Suppressor macrophage treated with lipopolysaccharide for 4 hours (primary cell): ENCODE measurements around the gene CSRNP2.
"Not testable (repeated sequence)": the region's sequence is repeated elsewhere in the genome, so short reads cannot be mapped to it uniquely, and the experiment has no call there.

Experiments
- DNase-seq: peaks from one replicate; pipeline ENCODE4 v3.0.0-alpha.2; 2020

Gene CSRNP2

GRCh38 chr12:51025836-51026638, 57.4 kb downstream of the CSRNP2 start, which contains the start of gene SLC11A2:
TSS of gene SLC11A2 (minus strand) at chr12:51026384. CDS start at chr12:51010728, 15,656 bp downstream.
- peak; percentile 98 for DNase-seq

DNA sequence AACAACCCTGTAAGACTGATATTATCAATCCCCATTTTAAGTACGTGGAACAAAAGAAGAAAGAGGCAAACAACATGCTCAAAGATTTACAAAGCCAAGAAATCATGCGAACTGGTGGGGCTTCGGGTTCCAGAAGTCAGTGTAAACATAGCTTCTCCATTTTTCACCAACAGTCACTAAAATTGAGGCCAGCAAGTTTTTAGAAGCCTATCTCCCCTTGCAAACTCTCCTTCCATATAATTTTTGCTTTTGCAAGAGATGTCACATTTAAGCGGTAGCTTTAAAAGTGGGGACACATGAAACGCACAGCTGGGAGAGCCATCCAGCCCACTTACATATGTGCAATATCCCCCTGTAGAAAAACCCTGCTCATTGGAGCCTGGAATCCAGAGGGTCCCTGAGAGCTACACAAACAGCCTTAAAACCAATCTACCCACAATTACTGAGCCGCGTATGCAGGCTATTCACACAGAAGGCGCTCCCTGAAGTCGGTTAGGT, 58.0 kb downstream of the CSRNP2 start:
- DNase-seq, result peak; percentile 41

DNA sequence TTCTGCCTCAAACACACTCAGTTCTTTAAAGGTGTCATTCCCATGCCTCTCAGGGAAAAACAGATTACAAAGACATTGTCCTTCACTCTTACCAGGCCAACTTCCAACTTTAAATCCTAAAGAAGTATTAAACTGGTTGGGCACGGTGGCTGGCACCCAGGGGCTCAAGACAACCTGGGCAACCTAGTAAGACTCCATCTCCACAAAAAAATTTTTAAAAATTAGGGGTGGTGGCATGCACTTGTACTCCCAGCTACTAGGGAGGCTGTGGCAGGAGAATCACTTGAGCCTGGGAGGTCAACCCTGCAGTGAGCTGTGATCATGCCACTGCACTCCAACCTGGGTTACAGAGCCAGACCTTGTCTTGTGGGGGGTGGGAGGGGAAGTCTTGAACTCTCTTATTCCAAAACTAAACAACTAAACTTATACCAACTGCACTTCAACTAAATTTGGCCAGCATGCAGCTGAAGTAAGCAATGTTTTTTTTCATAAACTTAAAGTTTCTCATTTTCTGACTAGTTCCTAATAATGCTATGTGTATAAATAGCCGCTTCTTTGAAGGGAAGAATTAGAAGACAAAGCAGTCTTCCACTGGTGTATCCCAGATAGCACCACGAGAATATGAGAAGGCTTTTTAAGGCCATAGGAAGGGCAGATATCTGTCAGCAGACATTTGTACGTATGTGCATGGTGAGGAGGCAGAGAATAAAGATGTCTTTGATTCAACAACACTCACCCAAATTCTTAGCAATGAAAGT, 59.6 kb downstream of the CSRNP2 start:
- DNase-seq, result no peak

DNA sequence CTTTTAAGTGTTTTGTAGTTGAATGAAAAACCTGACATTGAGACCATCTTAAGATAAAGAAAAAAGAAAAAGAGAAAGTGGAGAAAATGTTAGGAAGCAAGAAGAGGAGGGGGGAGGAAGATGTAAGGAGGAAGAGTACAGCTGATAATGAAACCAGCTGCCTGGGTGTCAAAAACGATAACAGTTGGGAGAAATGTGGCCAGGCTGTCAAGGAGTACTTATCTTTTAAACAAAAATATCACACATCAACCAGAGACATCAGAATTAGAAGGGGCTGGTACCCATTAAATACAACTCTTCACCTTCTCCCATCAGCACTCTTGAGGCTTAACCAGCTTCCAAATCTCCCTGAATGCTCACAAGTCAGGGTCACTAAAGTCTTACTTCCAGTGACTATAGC, 61.7 kb downstream of the CSRNP2 start:
- DNase-seq, result peak; percentile 47

- DNase-seq, result no peak
Measured at GRCh38 chr12:51020448-51021182, 62.8 kb downstream of the CSRNP2 start.

DNA sequence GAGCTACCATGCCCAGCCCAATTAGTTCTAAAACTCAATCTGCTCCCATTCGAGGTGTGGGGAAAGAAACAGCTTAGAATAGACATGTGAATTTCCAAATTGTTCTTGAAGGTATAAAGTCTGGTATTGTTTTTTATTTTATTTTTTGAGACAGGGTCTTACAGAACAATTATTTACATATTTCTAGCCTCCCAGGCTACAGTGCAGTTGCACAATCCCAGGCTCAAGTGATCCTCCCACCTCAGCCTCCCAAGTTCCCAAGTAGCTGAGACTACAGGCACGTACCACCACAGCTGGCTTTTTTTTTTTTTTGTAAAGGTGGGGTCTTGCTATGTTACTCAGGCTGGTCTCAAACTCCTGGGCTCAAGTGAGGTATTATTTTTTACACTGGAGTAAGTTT, 63.5 kb downstream of the CSRNP2 start:
- DNase-seq, result peak; percentile 19

GRCh38 chr12:51018956-51019355, 64.4 kb downstream of the CSRNP2 start:
- DNase-seq, result no peak

DNA sequence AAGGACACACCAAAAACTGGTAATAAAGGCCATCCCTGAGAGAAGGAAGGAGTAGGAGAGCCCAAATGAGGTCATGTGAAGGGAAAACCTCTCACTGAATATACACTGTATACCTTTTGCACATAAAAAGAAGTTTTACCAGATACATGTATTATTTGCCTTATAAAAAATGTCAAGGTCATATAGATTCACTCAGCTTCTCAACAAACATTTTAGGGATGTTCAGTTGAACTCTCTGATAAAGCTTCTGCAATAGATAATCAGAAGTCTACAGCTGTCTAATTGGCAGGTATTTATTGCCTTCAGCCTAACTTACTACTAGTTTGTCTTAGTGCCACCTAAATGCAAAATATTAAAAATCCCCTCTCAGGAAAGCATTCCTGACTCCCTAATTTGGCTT, 65.9 kb downstream of the CSRNP2 start:
- DNase-seq, result no peak

DNA sequence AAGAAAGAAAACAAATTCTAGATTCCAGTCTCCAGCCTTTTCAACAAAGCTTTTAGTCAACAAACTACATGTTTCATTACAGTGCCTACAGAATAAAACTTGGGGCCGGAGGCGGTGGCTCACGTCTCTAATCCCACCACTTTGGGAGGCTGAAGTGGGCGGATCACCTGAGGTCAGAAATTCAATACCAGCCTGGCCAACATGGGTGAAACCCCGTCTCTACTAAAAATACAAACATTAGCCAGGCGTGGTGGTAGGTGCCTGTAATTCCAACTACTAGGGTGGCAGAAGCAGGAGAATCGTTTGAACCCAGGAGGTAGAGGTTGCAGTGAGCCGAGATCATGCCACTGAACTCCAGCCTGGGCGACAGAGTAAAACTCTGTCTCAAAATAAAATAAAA, 68.9 kb downstream of the CSRNP2 start:
- not testable (repeated sequence) for DNase-seq

DNA sequence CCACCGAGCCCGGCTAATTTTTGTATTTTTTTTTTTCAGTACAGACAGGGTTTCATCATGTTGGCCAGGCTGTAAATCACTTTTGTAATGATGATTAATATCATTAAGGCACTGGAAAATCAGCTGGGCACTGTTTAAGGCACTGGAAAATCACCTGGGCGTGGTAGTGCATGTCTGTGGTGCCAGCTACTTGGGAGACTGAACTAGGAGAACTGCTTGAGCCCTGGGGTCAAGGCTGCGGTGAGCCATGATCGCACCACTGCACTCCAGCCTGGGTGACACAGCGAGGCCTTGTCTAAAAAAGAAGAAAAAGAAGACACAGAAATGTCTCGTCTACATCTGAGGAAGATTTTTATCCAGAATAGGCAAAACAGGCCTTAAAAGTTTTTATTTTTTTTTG, 70.0 kb downstream of the CSRNP2 start:
- DNase-seq, result no peak

GRCh38 chr12:51012570-51013236, 70.7 kb downstream of the CSRNP2 start:
- peak; percentile 41 for DNase-seq

- peak; percentile 54 for DNase-seq
Measured at GRCh38 chr12:51011955-51012354, 71.4 kb downstream of the CSRNP2 start.
